Neural cell (in vitro differentiated cells): Measurements from ENCODE around the gene ARHGEF16. TPM values are rescaled to one million over a fixed set of nuclear protein-coding genes. Genes with fewer than 3 reads are reported as not detected.

Experiments used
- H2AFZ ChIP-seq: fragments of 200-600, 300-800 bp; sonication (generic), shearing (Covaris generic); 2 replicates; pipeline ENCODE4 v1.6.0; 2014; ENCODE audit warnings: low read depth, mild to moderate bottlenecking, antibody characterized with exemption, low read length, moderate library complexity
- H3F3A ChIP-seq: fragments of 200-600 bp; shearing (Covaris generic); 2 replicates; pipeline ENCODE4 v1.6.1; 2016; ENCODE audit warnings: mild to moderate bottlenecking, moderate library complexity, mixed read lengths, antibody characterized with exemption, low read length; ENCODE audit not compliant: insufficient read depth, poor library complexity, severe bottlenecking
- H3K27ac ChIP-seq: fragments of 200-600, 300-800 bp; sonication (generic), shearing (Covaris generic); 2 replicates; pipeline ENCODE4 v1.5.1; 2014; ENCODE audit warnings: mild to moderate bottlenecking, low read length, moderate library complexity
- H3K27me3 ChIP-seq: fragments of 300-800, 200-600 bp; sonication (generic), shearing (Covaris generic); 2 replicates; pipeline ENCODE4 v1.6.0; 2014; ENCODE audit warnings: mild to moderate bottlenecking, low read depth, low read length, moderate library complexity; ENCODE audit not compliant: insufficient read depth
- H3K36me3 ChIP-seq: fragments of 300-800, 200-600 bp; sonication (generic), shearing (Covaris generic); 2 replicates; pipeline ENCODE4 v1.5.1; 2014; ENCODE audit warnings: mild to moderate bottlenecking, antibody characterized with exemption, low read length, moderate library complexity; ENCODE audit not compliant: insufficient read depth
- H3K4me2 ChIP-seq: fragments of 300-800, 200-600 bp; sonication (generic), shearing (Covaris generic); 2 replicates; pipeline ENCODE4 v1.6.0; 2014; ENCODE audit warnings: mild to moderate bottlenecking, low read length
- H3K4me3 ChIP-seq: fragments of 300-800, 200-600 bp; sonication (generic), shearing (Covaris generic); 2 replicates; pipeline ENCODE4 v1.5.1; 2014; ENCODE audit warnings: mild to moderate bottlenecking, low read length, moderate library complexity
- H3K79me2 ChIP-seq: fragments of 200-600 bp; shearing (Covaris generic); replicated peaks from 2 replicates; pipeline ENCODE4 v1.6.0; 2014; ENCODE audit warnings: mild to moderate bottlenecking, low read length, moderate library complexity; ENCODE audit not compliant: insufficient read depth
- H3K9ac ChIP-seq: fragments of 300-800, 200-600 bp; sonication (generic), shearing (Covaris generic); 2 replicates; pipeline ENCODE4 v1.6.1; 2016; ENCODE audit warnings: mild to moderate bottlenecking, low read length, mixed read lengths
- H3K9me2 ChIP-seq: fragments of 200-600 bp; shearing (Covaris generic); 2 replicates; pipeline ENCODE4 v1.6.1; 2016; ENCODE audit warnings: mild to moderate bottlenecking, low read length, mixed read lengths; ENCODE audit not compliant: insufficient read depth
- H3K9me3 ChIP-seq: fragments of 200-600, 300-800 bp; sonication (generic), shearing (Covaris generic); 2 replicates; pipeline ENCODE4 v1.6.1; 2016; ENCODE audit warnings: mild to moderate bottlenecking, mixed run types, low read length, moderate library complexity, mixed read lengths
- H4K20me1 ChIP-seq: fragments of 200-600 bp; shearing (Covaris generic); 2 replicates; pipeline ENCODE4 v1.6.1; 2016; ENCODE audit warnings: mild to moderate bottlenecking, mixed run types; ENCODE audit not compliant: insufficient read depth
- CTCF ChIP-seq: fragments of 450-650 bp; IDR thresholded peaks from 2 replicates; pipeline ENCODE4 v1.5.1; 2014; ENCODE audit warnings: antibody characterized with exemption, mild to moderate bottlenecking, moderate library complexity; ENCODE audit not compliant: poor library complexity, severe bottlenecking
- EP300 ChIP-seq: fragments of 450-650 bp; conservative IDR thresholded peaks from 2 replicates; pipeline ENCODE4 v1.6.1; 2014; ENCODE audit warnings: antibody characterized with exemption, mild to moderate bottlenecking, moderate library complexity; ENCODE audit not compliant: poor library complexity, severe bottlenecking
- EZH2 ChIP-seq: fragments of 200-600, 300-800 bp; shearing (Covaris generic), sonication (generic); IDR thresholded peaks from 2 replicates; pipeline ENCODE4 v1.6.1; 2014; ENCODE audit warnings: antibody characterized with exemption, low read length, borderline replicate concordance, mild to moderate bottlenecking; ENCODE audit not compliant: insufficient read depth, poor library complexity, severe bottlenecking
- MXI1 ChIP-seq: fragments of 450-650 bp; conservative IDR thresholded peaks from 2 replicates; pipeline ENCODE4 v1.6.1; 2014; ENCODE audit warnings: antibody characterized with exemption, mild to moderate bottlenecking; ENCODE audit not compliant: poor library complexity, severe bottlenecking
- POLR2AphosphoS5 ChIP-seq: IDR thresholded peaks from 2 replicates; pipeline ENCODE4 v1.6.1; 2012
- RAD21 ChIP-seq: fragments of 450-650 bp; conservative IDR thresholded peaks from 2 replicates; pipeline ENCODE4 v1.6.1; 2014; ENCODE audit warnings: antibody characterized with exemption, mild to moderate bottlenecking, moderate library complexity
- REST ChIP-seq: IDR thresholded peaks from 2 replicates; pipeline ENCODE4 v1.6.1; 2012; ENCODE audit warnings: borderline replicate concordance
- SMC3 ChIP-seq: fragments of 450-650 bp; conservative IDR thresholded peaks from 2 replicates; pipeline ENCODE4 v1.6.1; 2014; ENCODE audit warnings: antibody characterized with exemption, mild to moderate bottlenecking, moderate library complexity; ENCODE audit not compliant: poor library complexity
- TAF1 ChIP-seq: IDR thresholded peaks from 2 replicates; pipeline ENCODE4 v1.6.1; 2012; ENCODE audit warnings: low read depth
- polyA plus RNA-seq: library from polyadenylated mRNA; depleted of rRNA; stranded (reverse); fragments of >200 nt; gene quantifications from 2 replicates; pipeline ENCODE4 v1.2.3, GENCODE V29; 2014

The ARHGEF16 gene
- polyA plus RNA-seq, 1 donor from 2014 or later = 0.64 TPM

- Histone ChIP-seq H3K4me2 (no peak overlapping the region), H3K27ac (no peak overlapping the region), H3K9me2 (no peaks in the 10 kb centered on the region)
Measured at GRCh38 chr1:3432306-3432705, 22.2 kb upstream of the ARHGEF16 start.

GRCh38 chr1:3433076-3433475, 21.4 kb upstream of the ARHGEF16 start:
- H3K9ac ChIP-seq = no peak overlapping the region
- H3K9me3 ChIP-seq = no peaks in the 10 kb centered on the region
- no peaks in the 10 kb centered on the region for H3K9me2 ChIP-seq
- H2AFZ ChIP-seq = no peak overlapping the region
- no peaks in the 10 kb centered on the region for H3K27me3 ChIP-seq
- H3K36me3 ChIP-seq = no peaks in the 10 kb centered on the region
- H3K4me3 ChIP-seq = no peak overlapping the region
- H3K4me2 ChIP-seq = no peak overlapping the region
- H3K79me2 ChIP-seq = no peaks in the 10 kb centered on the region
- H3K27ac ChIP-seq = no peak overlapping the region
- H3F3A ChIP-seq = no peaks in the 10 kb centered on the region
- H4K20me1 ChIP-seq = no peaks in the 10 kb centered on the region
- TF ChIP-seq TAF1 (no peak), REST (no peak), EZH2 (no peak), EP300 (no peak), CTCF (no peak), RAD21 (no peak)

More at GRCh38 chr1:3432306-3432705, 22.2 kb upstream of the ARHGEF16 start:
- no peak for TF ChIP-seq MXI1
- TF ChIP-seq POLR2AphosphoS5 = no peak
- no peak for TF ChIP-seq CTCF
- no peak for TF ChIP-seq EZH2
- no peak for TF ChIP-seq SMC3
- no peak for TF ChIP-seq REST
- no peak for TF ChIP-seq TAF1
- TF ChIP-seq EP300 = no peak
- TF ChIP-seq RAD21 = no peak
- H3K4me3 ChIP-seq = no peak overlapping the region
- H3K9me3 ChIP-seq = no peaks in the 10 kb centered on the region
- H3K27me3 ChIP-seq = no peaks in the 10 kb centered on the region
- H2AFZ ChIP-seq = no peak overlapping the region
- H4K20me1 ChIP-seq = no peaks in the 10 kb centered on the region
- no peaks in the 10 kb centered on the region for H3K79me2 ChIP-seq
- no peaks in the 10 kb centered on the region for H3K36me3 ChIP-seq
- no peaks in the 10 kb centered on the region for H3F3A ChIP-seq
- no peak overlapping the region for H3K9ac ChIP-seq
